PC-3 (cell line): ENCODE data around the gene HDAC4. TPM values are rescaled to one million over a fixed set of nuclear protein-coding genes. Genes with fewer than 3 reads are reported as not detected.

ENCODE experiments used
- ATAC-seq: fragments of 200-7000 bp; cut with Tn5 transposase; 2 replicates; pipeline ENCODE4 v1.9.1; 2020; ENCODE audit warnings: mild to moderate bottlenecking, moderate library complexity
- BruUV-seq: library from RNA; stranded (reverse); fragments of 400-500 nt; replicated peaks from 2 replicates; lab custom pipeline; 2021; lab: Mats Ljungman, UMichigan
- CTCF ChIA-PET: fragments of 300-600 bp; sonication (Branson Sonifier 250); formaldehyde crosslinking; loops from one replicate; lab custom pipeline; 2022; ENCODE audit warnings: antibody characterized with exemption; lab: Charles Lee
- POLR2A ChIA-PET: fragments of 300-600 bp; sonication (Branson Sonifier 250); formaldehyde crosslinking; loops from one replicate; lab custom pipeline; 2022; ENCODE audit warnings: antibody characterized with exemption; ENCODE audit not compliant: unreplicated experiment; lab: Charles Lee
- DNase-seq: peaks from one replicate; pipeline ENCODE4 v3.0.0-alpha.2; 2015
- H2AFZ ChIP-seq: fragments of 300-600 bp; sonication (generic); 2 replicates; pipeline ENCODE4 v1.6.0; 2016; ENCODE audit warnings: antibody characterized with exemption, low read length
- H3F3A ChIP-seq: fragments of 300-600 bp; sonication (generic); one replicate; pipeline ENCODE4 v1.6.0; 2017; ENCODE audit warnings: antibody characterized with exemption, low read length, control low read depth, mild to moderate bottlenecking; ENCODE audit not compliant: unreplicated experiment
- H3K27ac ChIP-seq: fragments of 300-600 bp; sonication (generic); 2 replicates; pipeline ENCODE4 v1.5.1; 2016; ENCODE audit warnings: mild to moderate bottlenecking, low read length
- H3K27me3 ChIP-seq: fragments of 300-600 bp; sonication (generic); 2 replicates; pipeline ENCODE4 v1.6.1; 2016; ENCODE audit warnings: low read length, mixed read lengths
- H3K36me3 ChIP-seq: fragments of 300-600 bp; sonication (generic); 2 replicates; pipeline ENCODE4 v1.6.1; 2016; ENCODE audit warnings: low read depth, mixed run types, low read length, mixed read lengths
- H3K4me1 ChIP-seq: fragments of 300-600 bp; sonication (generic); 2 replicates; pipeline ENCODE4 v1.5.1; 2016; ENCODE audit warnings: low read length; ENCODE audit not compliant: insufficient read depth
- H3K4me2 ChIP-seq: fragments of 300-600 bp; sonication (generic); 2 replicates; pipeline ENCODE4 v1.6.0; 2016; ENCODE audit warnings: low read length
- H3K4me3 ChIP-seq: fragments of 300-600 bp; sonication (generic); 2 replicates; pipeline ENCODE4 v1.5.1; 2016; ENCODE audit warnings: mild to moderate bottlenecking, low read length, mixed read lengths
- H3K79me2 ChIP-seq: fragments of 300-600 bp; sonication (generic); 2 replicates; pipeline ENCODE4 v1.6.1; 2017; ENCODE audit warnings: low read length, mixed read lengths
- H3K9ac ChIP-seq: fragments of 300-600 bp; sonication (generic); 2 replicates; pipeline ENCODE4 v1.6.0; 2016; ENCODE audit warnings: mild to moderate bottlenecking, low read length
- H3K9me2 ChIP-seq: fragments of 300-600 bp; sonication (generic); replicated peaks from 2 replicates; pipeline ENCODE4 v1.6.1; 2016; ENCODE audit warnings: mixed run types, low read length, mixed read lengths
- H3K9me3 ChIP-seq: fragments of 300-600 bp; sonication (generic); 2 replicates; pipeline ENCODE4 v1.6.1; 2016; ENCODE audit warnings: low read length, mixed read lengths
- H4K20me1 ChIP-seq: fragments of 300-600 bp; sonication (generic); 2 replicates; pipeline ENCODE4 v1.6.1; 2016; ENCODE audit warnings: low read length, mixed read lengths
- EZH2 ChIP-seq: fragments of 300-600 bp; sonication (generic); IDR thresholded peaks from one replicate; pipeline ENCODE4 v1.6.1; 2017; ENCODE audit warnings: antibody characterized with exemption, mild to moderate bottlenecking, low read length; ENCODE audit not compliant: unreplicated experiment
- EZH2phosphoT487 ChIP-seq: fragments of 300-600 bp; sonication (generic); IDR thresholded peaks from 2 replicates; pipeline ENCODE4 v1.6.1; 2018; ENCODE audit warnings: mild to moderate bottlenecking, antibody characterized with exemption, low read length, borderline replicate concordance
- intact Hi-C: fragments of 100-400 bp; cut with micrococcal nuclease; formaldehyde crosslinking; loops from 2 replicates; pipeline ENCODE4 v1.9.0; 2023
- total RNA-seq: library from RNA; depleted of rRNA; stranded (reverse); fragments of >200 nt; gene quantifications from 2 replicates; pipeline ENCODE4 v1.2.3, GENCODE V29; 2014
- TF ChIP-seq, protein P1 (sequence below): fragments of 300-600 bp; sonication (generic); conservative IDR thresholded peaks from 2 replicates; pipeline ENCODE4 v1.5.1; 2017; ENCODE audit warnings: antibody characterized with exemption, low read depth, mild to moderate bottlenecking, low read length

Gene HDAC4
- total RNA-seq, 1 experiment from 2014 or later, result 8.5 TPM

- H4K20me1 ChIP-seq, result no peaks in the 10 kb centered on the region
- H3K27me3 ChIP-seq, result no peaks in the 10 kb centered on the region
- no peaks in the 10 kb centered on the region for H3F3A ChIP-seq
- no peaks in the 10 kb centered on the region for H3K9me2 ChIP-seq
- DNase-seq, result no peak
- no peak overlapping the region for H3K4me2 ChIP-seq
- no peaks in the 10 kb centered on the region for H3K9me3 ChIP-seq
- BruUV-seq, result no TSS peak
- TF ChIP-seq EZH2 (no peak), EZH2phosphoT487 (no peak)
- TF ChIP-seq, protein P1, sequence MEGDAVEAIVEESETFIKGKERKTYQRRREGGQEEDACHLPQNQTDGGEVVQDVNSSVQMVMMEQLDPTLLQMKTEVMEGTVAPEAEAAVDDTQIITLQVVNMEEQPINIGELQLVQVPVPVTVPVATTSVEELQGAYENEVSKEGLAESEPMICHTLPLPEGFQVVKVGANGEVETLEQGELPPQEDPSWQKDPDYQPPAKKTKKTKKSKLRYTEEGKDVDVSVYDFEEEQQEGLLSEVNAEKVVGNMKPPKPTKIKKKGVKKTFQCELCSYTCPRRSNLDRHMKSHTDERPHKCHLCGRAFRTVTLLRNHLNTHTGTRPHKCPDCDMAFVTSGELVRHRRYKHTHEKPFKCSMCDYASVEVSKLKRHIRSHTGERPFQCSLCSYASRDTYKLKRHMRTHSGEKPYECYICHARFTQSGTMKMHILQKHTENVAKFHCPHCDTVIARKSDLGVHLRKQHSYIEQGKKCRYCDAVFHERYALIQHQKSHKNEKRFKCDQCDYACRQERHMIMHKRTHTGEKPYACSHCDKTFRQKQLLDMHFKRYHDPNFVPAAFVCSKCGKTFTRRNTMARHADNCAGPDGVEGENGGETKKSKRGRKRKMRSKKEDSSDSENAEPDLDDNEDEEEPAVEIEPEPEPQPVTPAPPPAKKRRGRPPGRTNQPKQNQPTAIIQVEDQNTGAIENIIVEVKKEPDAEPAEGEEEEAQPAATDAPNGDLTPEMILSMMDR, result no peak
- H3K79me2 ChIP-seq, result no peaks in the 10 kb centered on the region
- H3K9ac ChIP-seq, result no peak overlapping the region
- H3K27ac ChIP-seq, result no peak overlapping the region
- no peaks in the 10 kb centered on the region for H3K4me1 ChIP-seq
- POLR2A ChIA-PET, result no interaction called here
- CTCF ChIA-PET, result no interaction called here
- no peak overlapping the region for H2AFZ ChIP-seq
- no peak for ATAC-seq
- no peak overlapping the region for H3K4me3 ChIP-seq
- intact Hi-C loops, result no loop called here
- H3K36me3 ChIP-seq, result peaks cover 6% of the 10 kb centered on the region
Observed at GRCh38 chr2:239130041-239130440, 270.8 kb downstream of the HDAC4 start.

GRCh38 chr2:239129147-239129920, 271.5 kb downstream of the HDAC4 start:
- Histone ChIP-seq H3K9me3 (no peaks in the 10 kb centered on the region), H3K4me1 (no peaks in the 10 kb centered on the region), H4K20me1 (no peaks in the 10 kb centered on the region), H3F3A (no peaks in the 10 kb centered on the region), H3K36me3 (peaks cover 13% of the 10 kb centered on the region), H3K79me2 (no peaks in the 10 kb centered on the region), H3K4me3 (no peak overlapping the region), H2AFZ (no peak overlapping the region), H3K9me2 (no peaks in the 10 kb centered on the region), H3K9ac (no peak overlapping the region), H3K4me2 (no peak overlapping the region), H3K27ac (no peak overlapping the region), H3K27me3 (no peaks in the 10 kb centered on the region)
- no peak for DNase-seq
- intact Hi-C loops, result no loop called here
- no peak for ATAC-seq
- CTCF ChIA-PET, result no interaction called here
- POLR2A ChIA-PET, result no interaction called here
- no TSS peak for BruUV-seq
- TF ChIP-seq EZH2 (no peak), EZH2phosphoT487 (no peak)
- TF ChIP-seq, protein P1, result no peak

DNA sequence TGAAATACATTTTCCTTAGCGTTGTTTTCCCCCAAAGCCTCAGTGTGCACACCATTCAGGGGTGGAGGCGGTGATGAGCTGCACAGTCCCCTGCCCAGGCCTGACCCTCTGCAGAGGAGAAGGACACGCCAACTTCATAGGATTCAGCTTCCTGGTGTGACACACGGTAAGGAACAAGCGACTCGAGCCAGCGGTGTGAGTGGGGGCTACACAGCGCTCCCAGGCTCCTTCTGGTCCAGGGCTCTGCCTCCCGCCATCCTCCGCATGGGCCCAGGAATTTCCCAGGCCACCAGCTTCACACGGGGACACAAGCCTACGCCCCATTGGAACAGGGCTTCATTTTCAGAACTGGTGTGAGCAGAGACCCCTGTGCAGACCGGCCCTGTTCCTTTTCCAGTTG, 272.1 kb downstream of the HDAC4 start:
- CTCF ChIA-PET, result no interaction called here
- TF ChIP-seq, protein P1, result no peak
- TF ChIP-seq EZH2 (no peak), EZH2phosphoT487 (no peak)
- H3K4me1 ChIP-seq, result no peaks in the 10 kb centered on the region
- BruUV-seq, result no TSS peak
- no peak overlapping the region for H3K27ac ChIP-seq
- no peak overlapping the region for H3K9ac ChIP-seq
- no peaks in the 10 kb centered on the region for H3F3A ChIP-seq
- H3K9me3 ChIP-seq, result no peaks in the 10 kb centered on the region
- H3K4me2 ChIP-seq, result no peak overlapping the region
- DNase-seq, result no peak
- no peaks in the 10 kb centered on the region for H4K20me1 ChIP-seq
- no peak overlapping the region for H2AFZ ChIP-seq
- no peak overlapping the region for H3K4me3 ChIP-seq
- H3K27me3 ChIP-seq, result no peaks in the 10 kb centered on the region
- intact Hi-C loops, result no loop called here
- peaks cover 13% of the 10 kb centered on the region for H3K36me3 ChIP-seq
- H3K79me2 ChIP-seq, result no peaks in the 10 kb centered on the region
- no peaks in the 10 kb centered on the region for H3K9me2 ChIP-seq
- POLR2A ChIA-PET, result no interaction called here
- ATAC-seq, result no peak
